SKM-1 treated with dmso at 0.1 percent for 144 hours (cell line): ENCODE measurements around the gene MRPL48.

ENCODE experiments used
- DNase-seq: peaks from one replicate; lab custom pipeline; 2025; ENCODE audit not compliant: unreplicated experiment; lab: John Stamatoyannopoulos, UW

Gene MRPL48

GRCh38 chr11:73888244-73888643 lies 100.6 kb downstream of the MRPL48 start:
- no peak for DNase-seq

GRCh38 chr11:73889019-73889418 lies 101.3 kb downstream of the MRPL48 start:
- DNase-seq = no peak

- no peak for DNase-seq
These were observed 101.9 kb downstream of the MRPL48 start for GRCh38 chr11:73889536-73889935.

- no peak for DNase-seq
These were observed 105.4 kb downstream of the MRPL48 start for GRCh38 chr11:73893041-73893440.

GRCh38 chr11:73894725-73895335 lies 107.2 kb downstream of the MRPL48 start:
- no peak for DNase-seq

GRCh38 chr11:73902303-73902702 lies 114.6 kb downstream of the MRPL48 start:
- DNase-seq = no peak

GRCh38 chr11:73907191-73907590 lies 119.5 kb downstream of the MRPL48 start:
- peak; percentile 78 for DNase-seq

- no peak for DNase-seq
These were observed 124.4 kb downstream of the MRPL48 start for GRCh38 chr11:73912026-73912425.

GRCh38 chr11:73913472-73913871 lies 125.8 kb downstream of the MRPL48 start:
- DNase-seq = no peak

- no peak for DNase-seq
These were observed 126.6 kb downstream of the MRPL48 start for GRCh38 chr11:73914284-73914683.
